Activated gamma-delta T cell treated with anti-CD3 and anti-CD28 coated beads, Interleukin-2, amount 50 U/mL, for 16 hours (primary cell): ENCODE results near the gene TMEM267.
"Not testable (repeated sequence)": the region's sequence is repeated elsewhere in the genome, so short reads cannot be mapped to it uniquely, and the experiment has no call there.

Experiments used
- DNase-seq: peaks from one replicate; pipeline ENCODE4 v3.0.0-alpha.2; 2020; ENCODE audit warnings: low read depth

The TMEM267 gene

GRCh38 chr5:43409809-43410271, 73.8 kb downstream of the TMEM267 start:
- DNase-seq = no peak

DNA sequence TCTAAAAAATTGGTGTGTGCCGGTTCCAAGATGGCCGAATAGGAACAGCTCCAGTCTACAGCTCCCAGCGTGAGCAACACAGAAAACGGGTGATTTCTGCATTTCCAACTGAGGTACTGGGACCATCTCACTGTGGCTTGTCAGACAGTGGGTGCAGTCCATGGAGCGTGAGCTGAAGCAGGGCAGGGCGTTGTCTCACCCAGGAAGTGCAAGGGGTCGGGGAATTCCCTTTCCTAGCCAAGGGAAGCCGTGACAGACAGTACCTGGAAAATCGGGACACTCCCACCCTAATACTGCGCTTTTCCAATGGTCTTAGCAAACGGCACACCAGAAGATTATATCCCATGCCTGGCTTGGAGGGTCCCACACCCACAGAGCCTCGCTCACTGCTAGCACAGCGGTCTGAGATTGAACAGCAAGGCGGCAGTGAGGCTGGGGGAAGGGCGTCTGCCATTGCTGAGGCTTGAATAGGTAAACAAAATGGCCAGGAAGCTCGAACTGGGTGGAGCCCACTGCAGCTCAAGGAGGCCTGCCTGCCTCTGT, 81.1 kb downstream of the TMEM267 start:
- not testable (repeated sequence) for DNase-seq

- no peak for DNase-seq
Observed at GRCh38 chr5:43401827-43402226, 81.8 kb downstream of the TMEM267 start.

GRCh38 chr5:43400082-43400481, 83.6 kb downstream of the TMEM267 start:
- no peak for DNase-seq

DNA sequence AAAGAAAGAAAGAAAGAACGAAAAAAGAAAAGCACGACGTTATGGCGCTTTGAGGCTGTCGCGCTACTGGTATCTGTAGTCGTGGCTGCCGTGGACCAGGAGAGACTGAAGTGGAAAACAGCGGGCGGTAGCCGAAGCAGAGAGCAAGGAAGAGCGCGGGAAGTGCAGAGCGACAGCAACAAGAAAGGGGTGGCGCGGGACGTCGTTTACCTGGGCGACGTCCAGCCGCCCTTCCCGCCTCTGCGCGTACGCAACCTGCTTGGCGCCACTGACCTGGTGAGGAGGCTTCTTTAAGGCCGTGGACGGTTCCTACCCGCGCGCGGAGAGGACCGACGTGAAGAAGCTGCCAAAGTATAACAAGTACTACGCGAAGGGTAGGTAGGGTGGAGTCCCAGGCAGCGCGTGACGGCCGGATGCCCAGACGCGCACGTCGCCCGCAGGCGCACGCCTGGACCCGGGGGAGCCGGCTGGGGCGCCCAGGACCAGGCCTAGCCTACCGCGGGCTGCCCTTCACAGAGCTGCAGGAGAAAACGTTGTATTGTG, 86.8 kb downstream of the TMEM267 start:
- peak; percentile 25 for DNase-seq
